Activated T-cell treated with anti-CD3 and anti-CD28 coated beads, Interleukin-2, amount 50 U/mL, for 24 hours (primary cell): Measurements from ENCODE around the gene METTL25B.

Source experiments
- DNase-seq: peaks from one replicate; pipeline ENCODE4 v3.0.0-alpha.2; 2020
- H3K27ac Mint-ChIP-seq: 2 replicates; pipeline ENCODE4 v1.8.0; 2020; ENCODE audit warnings: mild to moderate bottlenecking, mixed read lengths
- H3K27me3 Mint-ChIP-seq: 2 replicates; pipeline ENCODE4 v1.8.0; 2020; ENCODE audit warnings: mixed read lengths
- H3K36me3 Mint-ChIP-seq: 2 replicates; pipeline ENCODE4 v1.8.0; 2020; ENCODE audit warnings: low read depth, mixed read lengths
- H3K4me1 Mint-ChIP-seq: 2 replicates; pipeline ENCODE4 v1.8.0; 2020; ENCODE audit warnings: low read depth, mixed read lengths
- H3K4me3 Mint-ChIP-seq: 2 replicates; pipeline ENCODE4 v1.8.0; 2020; ENCODE audit warnings: mild to moderate bottlenecking, moderate library complexity, mixed read lengths
- H3K9me3 Mint-ChIP-seq: 2 replicates; pipeline ENCODE4 v1.8.0; 2020; ENCODE audit warnings: mixed read lengths

Gene METTL25B

DNA sequence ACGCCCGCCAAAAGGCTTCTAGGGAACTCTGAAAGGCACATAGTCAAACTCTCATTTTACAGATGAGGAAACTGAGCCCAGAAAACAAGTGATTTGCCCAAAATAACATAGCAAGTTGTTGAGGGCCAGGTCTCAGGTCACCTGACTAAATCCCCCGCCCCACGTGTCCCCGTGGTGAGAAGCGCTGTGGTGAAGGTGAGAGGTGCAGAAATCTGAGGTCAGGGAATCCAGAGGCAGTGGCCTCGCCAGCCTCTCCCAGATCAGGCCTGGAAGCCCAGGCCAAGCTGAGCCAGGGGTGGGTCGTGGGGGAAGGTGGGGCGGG is 18.1 kb downstream of the METTL25B start:
- Mint-ChIP-seq H3K9me3 (no peaks in the 10 kb centered on the region), H3K27me3 (no peaks in the 10 kb centered on the region), H3K4me1 (peaks cover 69% of the 10 kb centered on the region), H3K27ac (peak overlapping the region; percentile 95), H3K36me3 (peaks cover 90% of the 10 kb centered on the region), H3K4me3 (peak overlapping the region; percentile 95)
- no peak for DNase-seq

DNA sequence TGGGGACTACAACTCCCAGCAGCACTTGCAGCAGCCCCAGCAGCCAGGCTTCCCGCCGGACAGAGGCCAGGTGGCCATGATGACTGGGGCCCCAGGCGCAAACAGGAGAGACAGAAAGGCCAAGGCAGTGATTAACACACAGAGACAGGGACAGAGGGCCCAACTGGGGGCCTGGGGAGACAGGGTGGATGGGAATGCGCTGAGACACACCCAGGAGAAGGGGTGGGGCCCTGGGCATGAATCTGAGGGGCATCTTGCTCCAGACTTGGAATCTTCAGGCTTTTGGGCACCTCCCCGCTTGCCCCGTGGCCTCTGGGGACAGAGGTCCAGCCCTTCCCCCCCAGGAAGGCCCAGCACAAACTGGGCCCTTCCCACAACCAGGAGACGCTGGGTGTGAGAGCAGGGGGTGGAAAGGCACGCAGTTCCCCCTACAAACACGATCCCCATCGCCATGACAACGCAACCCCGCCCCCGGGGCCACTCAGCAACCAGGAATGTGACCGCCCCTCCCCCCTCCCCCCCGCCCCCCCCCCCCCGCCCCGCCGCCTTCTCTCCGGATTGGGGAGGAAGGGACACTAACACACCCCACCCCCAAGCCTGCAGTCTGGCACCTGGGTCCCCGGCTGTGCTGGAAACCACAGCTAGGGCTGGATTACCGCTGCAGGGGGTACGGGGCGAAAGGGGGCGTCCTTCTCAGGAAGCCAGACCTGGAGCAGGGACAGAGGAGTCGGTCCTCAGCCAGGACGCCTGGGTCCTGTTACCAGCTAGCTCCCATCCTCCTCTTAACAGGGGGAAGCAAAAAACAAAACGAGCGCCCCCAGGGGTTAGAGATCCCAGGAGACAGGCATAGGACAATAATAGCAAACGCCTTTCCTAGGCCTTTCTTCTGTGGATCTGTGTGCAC is 18.7 kb downstream of the METTL25B start:
- peaks cover 63% of the 10 kb centered on the region for H3K4me1 Mint-ChIP-seq
- DNase-seq = peak; percentile 69
- peak overlapping the region; percentile 95 for H3K4me3 Mint-ChIP-seq
- peaks cover 85% of the 10 kb centered on the region for H3K36me3 Mint-ChIP-seq
- H3K9me3 Mint-ChIP-seq = no peaks in the 10 kb centered on the region
- no peaks in the 10 kb centered on the region for H3K27me3 Mint-ChIP-seq
- H3K27ac Mint-ChIP-seq = peak overlapping the region; percentile 96

DNA sequence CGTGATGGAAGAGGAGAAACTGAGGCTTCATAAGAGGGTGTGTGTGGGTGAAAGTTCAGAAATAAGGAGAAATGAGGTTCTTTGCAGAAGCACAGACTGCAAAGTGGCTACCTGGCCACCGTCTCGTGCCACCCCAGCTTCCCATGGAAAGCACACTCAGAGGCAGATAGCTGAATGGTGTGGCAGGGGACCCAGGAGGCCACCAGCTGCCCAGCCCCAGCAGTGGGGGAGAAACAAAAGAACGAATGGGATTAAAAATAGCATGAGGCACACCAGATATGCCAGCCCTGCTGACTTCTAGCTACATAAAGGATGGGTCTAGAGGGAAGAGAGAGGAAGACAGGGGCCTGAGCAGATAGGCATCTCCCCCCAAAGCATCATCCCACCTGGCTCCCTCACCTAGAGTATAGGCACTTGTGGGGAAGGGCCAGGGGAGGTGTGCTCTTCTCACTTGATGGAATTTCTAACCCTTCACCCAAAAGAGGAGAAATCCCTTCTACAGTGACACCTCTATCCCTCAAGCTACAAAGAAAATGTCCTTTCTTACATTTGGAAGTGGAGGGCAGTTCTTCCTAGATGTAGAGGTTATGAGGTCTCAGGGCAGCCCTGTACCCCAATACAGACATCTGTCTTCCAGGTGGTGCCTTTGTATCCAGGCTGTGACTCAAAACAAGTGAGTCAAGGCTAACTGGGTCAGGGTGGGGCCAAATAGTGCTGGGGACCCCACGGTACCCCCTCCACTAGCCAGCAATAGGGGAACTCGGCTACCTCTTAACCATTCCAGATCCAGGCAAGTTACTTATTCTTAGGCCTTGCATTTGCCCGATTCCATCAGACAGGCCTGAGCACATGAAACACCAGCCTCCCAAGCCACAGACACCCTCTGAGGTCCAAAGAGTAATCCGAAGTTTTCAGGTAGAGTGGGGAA is 19.7 kb downstream of the METTL25B start:
- peaks cover 79% of the 10 kb centered on the region for H3K36me3 Mint-ChIP-seq
- H3K4me1 Mint-ChIP-seq = peaks cover 61% of the 10 kb centered on the region
- H3K27ac Mint-ChIP-seq = peak overlapping the region; percentile 96
- H3K4me3 Mint-ChIP-seq = peak overlapping the region; percentile 95
- no peak for DNase-seq
- H3K9me3 Mint-ChIP-seq = no peaks in the 10 kb centered on the region
- no peaks in the 10 kb centered on the region for H3K27me3 Mint-ChIP-seq

DNA sequence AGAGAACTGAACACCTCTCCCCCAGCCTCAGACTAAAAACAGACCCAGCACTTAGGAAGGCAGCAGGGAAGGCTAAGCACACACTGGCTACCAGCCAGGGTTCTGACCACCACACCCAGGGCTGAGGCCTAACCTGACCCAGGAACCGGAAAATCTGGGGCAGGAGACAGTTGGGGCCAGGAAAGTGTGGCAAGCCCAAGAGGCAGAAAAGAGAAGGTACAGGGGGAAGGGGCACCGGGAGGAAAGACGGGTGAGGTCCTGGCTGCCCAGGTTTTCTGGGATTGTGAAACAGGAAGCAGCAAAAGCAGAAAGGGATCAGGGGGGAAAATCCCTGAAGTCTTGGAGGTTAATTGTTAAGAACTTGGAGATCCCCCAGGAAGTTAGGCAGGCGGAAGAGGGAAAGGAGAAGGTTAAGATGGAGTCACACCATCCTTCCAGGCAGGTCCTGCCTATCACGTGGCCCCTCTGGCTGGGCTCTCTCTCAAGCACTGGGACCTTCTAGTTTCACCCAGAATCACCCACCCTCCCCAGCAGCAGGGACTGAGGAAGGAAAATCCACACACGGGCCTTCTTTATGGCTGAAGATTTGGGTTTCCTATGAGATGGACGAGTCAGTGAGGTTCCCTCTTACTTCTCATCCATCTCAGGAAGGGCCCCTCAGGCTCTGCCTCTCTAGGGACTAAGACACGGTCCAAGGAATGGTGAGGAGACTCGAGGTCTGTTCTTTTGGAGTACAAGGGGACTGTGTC is 20.6 kb downstream of the METTL25B start:
- Mint-ChIP-seq H3K36me3 (peaks cover 72% of the 10 kb centered on the region), H3K4me1 (peaks cover 60% of the 10 kb centered on the region), H3K27ac (peak overlapping the region; percentile 96), H3K4me3 (peak overlapping the region; percentile 95), H3K9me3 (no peaks in the 10 kb centered on the region), H3K27me3 (no peaks in the 10 kb centered on the region)
- peak; percentile 42 for DNase-seq

DNA sequence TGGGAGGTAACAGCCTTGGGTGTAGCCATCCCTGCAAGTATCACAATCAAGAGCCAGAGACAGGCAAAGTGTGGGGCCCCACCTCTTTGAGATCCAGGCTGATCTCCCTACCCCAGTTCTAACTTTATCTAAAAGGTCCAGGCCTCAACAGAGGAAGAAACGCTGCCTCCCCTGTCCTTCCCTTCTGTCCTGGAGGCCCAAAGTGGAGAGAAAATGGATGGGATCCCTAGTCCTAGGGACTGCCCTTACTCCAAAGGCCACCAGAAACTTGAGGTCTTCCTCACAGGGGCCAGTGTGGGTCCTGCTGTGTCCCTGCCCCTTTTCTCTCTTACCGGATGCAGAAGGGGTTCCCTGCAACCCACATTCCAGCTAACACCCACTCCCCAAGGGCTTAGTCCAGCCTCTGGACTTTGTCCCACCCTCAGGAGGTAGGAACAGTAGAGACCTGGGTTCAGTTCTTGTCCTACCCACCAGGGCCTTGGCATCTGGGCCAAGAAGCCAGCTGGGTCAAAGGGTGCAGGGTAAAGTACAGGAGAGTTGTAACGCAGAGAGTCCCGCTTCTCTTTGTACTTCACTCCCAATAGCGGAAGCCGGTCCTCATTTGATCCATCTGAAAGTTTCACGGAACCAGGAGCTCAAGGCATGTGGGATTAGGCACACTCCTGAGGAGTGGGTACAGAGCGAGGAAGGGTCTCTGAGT is 21.3 kb downstream of the METTL25B start:
- peak overlapping the region; percentile 95 for H3K4me3 Mint-ChIP-seq
- no peaks in the 10 kb centered on the region for H3K9me3 Mint-ChIP-seq
- peak; percentile 44 for DNase-seq
- H3K27ac Mint-ChIP-seq = peak overlapping the region; percentile 96
- H3K27me3 Mint-ChIP-seq = no peaks in the 10 kb centered on the region
- peaks cover 58% of the 10 kb centered on the region for H3K4me1 Mint-ChIP-seq
- H3K36me3 Mint-ChIP-seq = peaks cover 67% of the 10 kb centered on the region

DNA sequence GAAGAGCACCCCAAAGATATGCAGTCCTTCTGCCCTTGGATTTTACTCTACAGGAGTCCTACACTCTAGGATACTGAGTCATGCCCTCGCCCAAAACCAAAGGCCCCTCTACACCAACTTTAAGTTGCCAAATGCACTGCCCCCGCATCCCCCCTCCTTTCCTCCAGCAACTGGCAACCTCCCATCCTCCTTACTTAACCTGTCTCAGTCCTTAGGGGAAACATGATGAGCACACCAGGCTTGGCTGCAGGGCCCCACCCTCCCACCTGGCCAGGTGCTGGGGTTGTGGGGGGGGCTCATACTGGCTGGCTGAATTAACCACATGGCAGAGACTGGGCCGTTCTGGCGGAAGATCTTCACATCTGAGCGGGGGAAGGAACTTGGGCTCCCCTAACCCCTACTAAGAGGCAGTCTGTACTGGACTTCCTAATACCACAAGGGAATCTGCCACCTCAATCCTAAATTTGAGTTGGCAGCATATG is 22.0 kb downstream of the METTL25B start:
- H3K27ac Mint-ChIP-seq = peak overlapping the region; percentile 96
- H3K9me3 Mint-ChIP-seq = no peaks in the 10 kb centered on the region
- peak; percentile 72 for DNase-seq
- H3K36me3 Mint-ChIP-seq = peaks cover 60% of the 10 kb centered on the region
- no peaks in the 10 kb centered on the region for H3K27me3 Mint-ChIP-seq
- H3K4me3 Mint-ChIP-seq = peak overlapping the region; percentile 95
- H3K4me1 Mint-ChIP-seq = peaks cover 57% of the 10 kb centered on the region

DNA sequence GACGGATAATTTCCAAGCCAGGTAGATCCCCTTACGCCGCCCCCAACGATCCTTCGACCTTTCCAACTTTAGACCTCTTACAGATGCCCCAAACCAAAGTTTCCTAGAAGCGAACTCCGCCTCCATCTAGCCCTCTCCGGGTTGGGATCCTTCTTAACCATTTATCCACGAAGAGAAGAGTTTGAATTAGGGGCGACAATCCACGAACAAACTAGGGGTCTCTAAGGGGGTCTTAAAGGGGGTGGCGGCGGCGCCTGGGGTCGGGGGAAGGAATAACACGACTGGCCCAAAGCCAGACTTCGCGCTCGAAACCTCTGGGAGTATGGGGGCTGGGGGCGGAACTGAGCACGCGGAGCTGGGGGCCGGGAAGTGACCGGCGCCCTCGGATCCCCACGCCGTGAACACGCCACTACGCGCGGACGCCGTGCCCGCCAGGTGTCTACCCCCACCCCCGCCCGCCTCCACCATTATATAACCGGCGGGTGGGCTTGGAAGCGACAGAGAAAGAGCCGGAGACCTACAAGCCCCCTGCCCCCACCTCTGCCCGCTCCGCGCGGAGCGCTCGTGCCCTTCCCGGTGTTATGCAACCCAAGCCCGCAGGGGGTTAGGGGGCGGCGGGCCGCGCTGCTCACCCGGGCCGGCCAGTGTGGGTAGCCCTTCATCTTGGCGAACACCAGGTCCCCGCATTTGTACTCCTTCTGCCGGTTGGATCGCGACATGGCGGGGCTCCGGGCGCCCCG is 22.6 kb downstream of the METTL25B start:
- peak; percentile 72 for DNase-seq
- Mint-ChIP-seq H3K36me3 (peaks cover 54% of the 10 kb centered on the region), H3K27me3 (no peaks in the 10 kb centered on the region), H3K9me3 (no peaks in the 10 kb centered on the region), H3K4me3 (peak overlapping the region; percentile 95), H3K4me1 (peaks cover 53% of the 10 kb centered on the region), H3K27ac (peak overlapping the region; percentile 96)

DNA sequence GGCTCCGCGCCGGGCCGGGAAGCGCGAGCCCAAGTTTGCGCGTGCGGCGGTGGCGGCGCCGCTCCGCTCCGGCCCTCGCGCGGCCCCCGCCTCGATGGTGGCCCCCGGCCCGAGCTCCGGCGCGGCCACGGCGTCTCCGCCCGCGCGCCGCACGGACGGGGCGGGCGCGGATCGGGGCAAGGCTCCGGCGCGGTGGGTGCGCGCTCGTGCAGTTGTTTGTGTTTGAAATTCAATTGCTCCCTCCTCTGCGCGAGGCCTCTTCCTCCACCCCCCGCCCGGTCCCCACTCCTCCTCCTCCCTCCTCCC is 23.1 kb downstream of the METTL25B start, which contains the start of gene HDGF:
TSS of gene HDGF (minus strand) at position 225 of the 306 bp plus-strand sequence. CDS start 246 bp downstream, outside the sequence.
- DNase-seq = no peak
- Mint-ChIP-seq H3K36me3 (peaks cover 49% of the 10 kb centered on the region), H3K27ac (peak within 1 kb of the TSS; percentile 96), H3K9me3 (no peaks in the 10 kb centered on the region), H3K4me3 (peak within 1 kb of the TSS; percentile 95), H3K27me3 (no peaks in the 10 kb centered on the region), H3K4me1 (peaks cover 48% of the 10 kb centered on the region)

DNA sequence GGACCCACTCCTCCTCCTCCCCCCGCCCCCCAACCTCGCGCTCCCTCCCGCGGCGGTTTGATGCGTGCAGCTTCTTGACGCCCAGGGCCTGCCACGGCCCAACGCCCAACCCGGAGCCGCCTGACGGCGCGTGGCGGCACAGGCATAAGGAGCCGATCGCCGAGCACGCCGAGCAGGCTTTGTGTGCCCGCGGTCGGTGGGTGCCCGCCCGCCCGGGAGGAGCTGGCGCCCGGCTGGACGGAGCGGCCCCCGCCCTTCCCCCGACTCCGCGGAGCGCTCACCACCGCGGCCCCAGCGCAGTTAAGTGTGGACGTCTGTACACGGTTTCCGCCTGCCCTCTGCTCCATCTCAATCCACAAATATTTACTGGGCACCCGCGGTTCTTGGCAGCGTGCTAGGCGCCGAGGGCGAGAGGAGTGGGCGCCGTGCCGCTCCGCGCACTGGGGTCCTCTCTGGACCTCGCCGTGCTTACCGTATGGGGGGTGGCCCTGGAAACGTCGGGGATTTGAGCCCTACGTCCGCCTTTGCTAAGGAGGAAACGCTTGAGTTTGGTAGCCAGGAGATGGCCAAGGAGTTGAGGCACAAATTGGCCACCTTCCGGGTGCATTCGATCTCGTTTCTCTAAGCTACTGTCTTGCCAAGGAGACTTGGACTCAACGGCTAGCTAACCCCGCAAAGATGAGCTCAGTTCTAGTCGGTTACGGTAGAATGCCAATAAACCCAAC is 23.6 kb downstream of the METTL25B start:
- peak; percentile 97 for DNase-seq
- peak overlapping the region; percentile 96 for H3K27ac Mint-ChIP-seq
- peaks cover 45% of the 10 kb centered on the region for H3K36me3 Mint-ChIP-seq
- peaks cover 43% of the 10 kb centered on the region for H3K4me1 Mint-ChIP-seq
- H3K27me3 Mint-ChIP-seq = no peaks in the 10 kb centered on the region
- H3K4me3 Mint-ChIP-seq = peak overlapping the region; percentile 95
- no peaks in the 10 kb centered on the region for H3K9me3 Mint-ChIP-seq

DNA sequence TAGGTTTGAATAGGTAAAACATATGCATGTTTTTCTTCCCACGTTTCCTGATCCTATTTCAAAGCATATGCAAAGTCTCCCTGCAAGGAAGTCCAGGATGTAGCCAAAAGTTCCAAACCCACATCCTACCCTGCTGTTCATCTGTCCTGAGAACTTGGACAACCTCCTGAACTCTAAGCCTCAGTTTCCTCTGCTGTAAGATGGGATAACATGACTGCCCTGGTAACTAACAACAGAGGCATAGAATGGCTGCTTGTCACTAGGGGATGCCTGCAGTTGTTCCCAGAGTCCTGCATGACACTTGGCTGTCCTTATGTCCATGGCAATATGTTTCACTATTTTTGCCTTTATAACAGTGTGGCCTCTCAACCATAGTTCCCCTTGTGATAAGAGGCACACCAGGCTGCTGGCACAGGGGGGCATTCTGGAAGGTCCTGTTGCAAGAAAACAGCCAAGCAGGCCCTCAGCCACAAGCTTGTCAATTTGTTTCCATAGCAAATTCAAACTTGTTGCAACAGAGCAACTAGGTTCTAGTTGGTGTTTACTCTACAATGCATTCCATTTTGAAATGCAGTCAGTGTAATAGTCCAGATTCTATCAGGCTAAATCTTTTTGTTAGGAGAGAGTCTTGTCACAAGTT is 24.7 kb downstream of the METTL25B start:
- H3K4me1 Mint-ChIP-seq = peaks cover 34% of the 10 kb centered on the region
- H3K4me3 Mint-ChIP-seq = peak overlapping the region; percentile 95
- no peaks in the 10 kb centered on the region for H3K27me3 Mint-ChIP-seq
- DNase-seq = no peak
- H3K9me3 Mint-ChIP-seq = no peaks in the 10 kb centered on the region
- H3K27ac Mint-ChIP-seq = peak overlapping the region; percentile 74
- H3K36me3 Mint-ChIP-seq = peaks cover 37% of the 10 kb centered on the region

DNA sequence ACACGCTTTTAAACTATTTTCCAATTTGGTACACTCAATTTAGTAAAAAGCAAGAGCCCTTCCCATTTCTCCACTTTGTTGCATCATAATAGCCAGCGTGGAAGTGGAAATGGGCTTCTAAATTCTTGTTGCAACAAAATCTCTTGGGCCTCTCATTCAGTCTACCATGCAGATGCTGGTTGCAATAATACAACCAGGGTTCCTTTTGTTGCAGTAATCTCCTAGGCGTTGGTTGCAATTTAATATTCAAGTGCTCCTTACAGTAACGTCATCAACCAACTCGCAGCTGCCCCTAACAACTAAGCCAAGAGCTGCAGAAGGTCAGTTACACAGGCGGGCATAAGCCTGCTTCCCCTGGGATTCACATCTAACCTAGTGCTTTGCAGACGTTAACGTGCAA is 25.9 kb downstream of the METTL25B start:
- Mint-ChIP-seq H3K27ac (no peak overlapping the region), H3K9me3 (no peaks in the 10 kb centered on the region)

DNA sequence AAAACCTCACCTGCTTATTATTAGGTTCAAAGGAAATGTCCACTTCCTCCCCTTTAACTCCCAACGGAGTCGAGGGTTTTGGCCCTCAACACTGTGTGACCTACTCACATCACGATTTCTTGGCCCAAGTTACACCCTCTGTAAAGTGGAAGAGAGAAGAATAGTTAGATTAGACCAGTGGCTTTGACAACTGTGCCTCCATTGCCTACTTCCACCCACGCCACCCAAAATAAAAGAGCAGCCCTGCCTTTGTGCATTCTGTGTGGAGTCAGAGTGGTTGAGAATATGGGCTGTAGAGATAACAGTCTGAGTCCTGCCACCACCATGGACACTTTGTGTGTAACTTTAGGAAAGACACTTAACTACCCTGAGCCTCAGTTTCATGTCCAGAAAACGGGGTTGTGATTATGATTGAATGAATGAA is 27.3 kb downstream of the METTL25B start:
- Mint-ChIP-seq H3K4me3 (no peak overlapping the region), H3K4me1 (peaks cover 19% of the 10 kb centered on the region), H3K36me3 (peaks cover 12% of the 10 kb centered on the region), H3K27ac (no peak overlapping the region), H3K9me3 (no peaks in the 10 kb centered on the region), H3K27me3 (no peaks in the 10 kb centered on the region)
- DNase-seq = no peak

More for the DNA sequence above, 25.9 kb downstream of the METTL25B start:
- H3K27me3 Mint-ChIP-seq = no peaks in the 10 kb centered on the region
- H3K4me1 Mint-ChIP-seq = peaks cover 22% of the 10 kb centered on the region
- H3K36me3 Mint-ChIP-seq = peaks cover 25% of the 10 kb centered on the region
- no peak overlapping the region for H3K4me3 Mint-ChIP-seq
- DNase-seq = no peak
